ENCODE data around the gene MEIS2.
A peak's percentile ranks its signal among the peaks of the same experiment; 100 is the strongest.

Gene MEIS2

GRCh38 chr15:37100109-37100965, at the start of gene MEIS2:
TSS of gene MEIS2 (minus strand) at chr15:37100549. CDS start at chr15:37099466, 1,083 bp downstream.
- DNase-seq (ENCODE audit: low spot score): peak; percentile 68

- no peak for DNase-seq (ENCODE audit: low spot score)
Measured at GRCh38 chr15:37149146-37149545, 48.8 kb upstream of the MEIS2 start.

GRCh38 chr15:37148714-37149113, 48.4 kb upstream of the MEIS2 start:
- no peak for DNase-seq (ENCODE audit: low spot score)

- DNase-seq (ENCODE audit: low spot score): no peak
Measured at GRCh38 chr15:37143351-37143750, 43.0 kb upstream of the MEIS2 start.

- no peak for DNase-seq (ENCODE audit: low spot score)
Measured at GRCh38 chr15:37142371-37142770, 42.0 kb upstream of the MEIS2 start.

- no peak for DNase-seq (ENCODE audit: low spot score)
Measured at GRCh38 chr15:37140531-37141058, 40.2 kb upstream of the MEIS2 start.

GRCh38 chr15:37138591-37139215, 38.4 kb upstream of the MEIS2 start:
- no peak for DNase-seq (ENCODE audit: low spot score)

GRCh38 chr15:37137221-37137620, 36.9 kb upstream of the MEIS2 start:
- no peak for DNase-seq (ENCODE audit: low spot score)

- no peak for DNase-seq (ENCODE audit: low spot score)
Measured at GRCh38 chr15:37136666-37137065, 36.3 kb upstream of the MEIS2 start.

- peak; percentile 6 for DNase-seq (ENCODE audit: low spot score)
Measured at GRCh38 chr15:37135225-37135624, 34.9 kb upstream of the MEIS2 start.

- DNase-seq (ENCODE audit: low spot score): peak; percentile 9
Measured at GRCh38 chr15:37134699-37135131, 34.4 kb upstream of the MEIS2 start.

- no peak for DNase-seq (ENCODE audit: low spot score)
Measured at GRCh38 chr15:37134244-37134643, 33.9 kb upstream of the MEIS2 start.

- DNase-seq (ENCODE audit: low spot score): no peak
Measured at GRCh38 chr15:37133602-37134001, 33.3 kb upstream of the MEIS2 start.

GRCh38 chr15:37132826-37133417, 32.6 kb upstream of the MEIS2 start:
- DNase-seq (ENCODE audit: low spot score): no peak

GRCh38 chr15:37131621-37132020, 31.3 kb upstream of the MEIS2 start:
- no peak for DNase-seq (ENCODE audit: low spot score)

GRCh38 chr15:37130356-37130755, 30.0 kb upstream of the MEIS2 start:
- no peak for DNase-seq (ENCODE audit: low spot score)

- no peak for DNase-seq (ENCODE audit: low spot score)
Measured at GRCh38 chr15:37125143-37125542, 24.8 kb upstream of the MEIS2 start.

- no peak for DNase-seq (ENCODE audit: low spot score)
Measured at GRCh38 chr15:37124331-37124730, 24.0 kb upstream of the MEIS2 start.

- no peak for DNase-seq (ENCODE audit: low spot score)
Measured at GRCh38 chr15:37122703-37123102, 22.4 kb upstream of the MEIS2 start.

- DNase-seq (ENCODE audit: low spot score): no peak
Measured at GRCh38 chr15:37121492-37121891, 21.1 kb upstream of the MEIS2 start.

- no peak for DNase-seq (ENCODE audit: low spot score)
Measured at GRCh38 chr15:37117030-37117429, 16.7 kb upstream of the MEIS2 start.

GRCh38 chr15:37115538-37115937, 15.2 kb upstream of the MEIS2 start:
- DNase-seq (ENCODE audit: low spot score): no peak

Measured in germinal center (tissue), 1 donor.